Measurements from ENCODE around the gene SPACDR. TPM values are rescaled to one million over a fixed set of nuclear protein-coding genes. Genes with fewer than 3 reads are reported as not detected.

SPACDR gene
- total and polyA plus RNA-seq, 2 experiments from 2014 or later: 0.42 to 0.52 TPM

DNA sequence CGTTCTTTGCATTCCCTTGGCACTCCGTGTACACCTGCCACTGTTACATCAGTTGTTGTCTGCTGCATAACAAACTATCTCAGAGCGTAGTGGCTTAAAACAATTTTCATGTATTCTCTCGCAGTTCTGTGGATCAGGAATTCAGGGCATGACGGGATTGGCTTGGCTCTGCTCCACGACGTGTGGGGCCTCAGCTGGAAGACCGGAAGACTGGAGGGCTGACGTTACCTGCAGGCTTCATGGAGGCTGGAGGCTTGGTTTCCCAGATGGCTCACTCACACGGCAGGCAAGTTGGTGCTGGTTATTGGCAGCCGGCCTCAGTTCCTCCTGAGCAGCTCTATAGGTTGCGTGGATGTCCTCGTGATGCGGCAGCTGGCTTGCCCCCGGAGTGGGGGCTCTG lies 45.2 kb upstream of the SPACDR start:
- Mint-ChIP-seq H3K27ac (no peak overlapping the region), H3K9me3 (no peaks in the 10 kb centered on the region), H3K4me1 (no peaks in the 10 kb centered on the region), H3K4me3 (no peak overlapping the region), H3K36me3 (ENCODE audit: low read depth) (no peaks in the 10 kb centered on the region), H3K27me3 (ENCODE audit: insufficient read depth, low read depth, poor library complexity) (no peaks in the 10 kb centered on the region)
- no peaks in the 10 kb centered on the region for H4K20me1 ChIP-seq (replicated peaks; ENCODE audit: insufficient read depth)
- ATAC-seq (no peak), DNase-seq (ENCODE audit: low spot score) (no peak)
- peak overlapping the region; percentile 63; the same call in 1 of the 2 replicates for H2AFZ ChIP-seq
- no peaks in the 10 kb centered on the region for H3K36me3 ChIP-seq (ENCODE audit: insufficient read depth)
- H3K4me3 ChIP-seq: no peak overlapping the region
- H3K79me2 ChIP-seq (replicated peaks; ENCODE audit: insufficient read depth): no peaks in the 10 kb centered on the region
- H3K27me3 ChIP-seq (ENCODE audit: insufficient read depth): no peaks in the 10 kb centered on the region
- no peak overlapping the region for H3K4me2 ChIP-seq
- H3K9me2 ChIP-seq (ENCODE audit: insufficient read depth): no peaks in the 10 kb centered on the region
- H3K27ac ChIP-seq (ENCODE audit: low read depth): no peak overlapping the region
- H3F3A ChIP-seq (replicated peaks; ENCODE audit: low read depth): no peaks in the 10 kb centered on the region
- no peak for TF ChIP-seq EZH2 (IDR thresholded peaks at IDR 0.05; ENCODE audit: low read depth, unreplicated experiment)
- TF ChIP-seq POLR2AphosphoS5 (IDR thresholded peaks at IDR 0.05; ENCODE audit: low read depth): no peak
- no peak for TF ChIP-seq EZH2phosphoT487 (IDR thresholded peaks at IDR 0.05; ENCODE audit: unreplicated experiment)
- no peak for TF ChIP-seq ZNF331 (CRISPR knock-in tag; IDR thresholded peaks at IDR 0.05; ENCODE audit: low read depth)
- TF ChIP-seq ETS1 (IDR thresholded peaks at IDR 0.05): no peak
- TF ChIP-seq, protein P1, sequence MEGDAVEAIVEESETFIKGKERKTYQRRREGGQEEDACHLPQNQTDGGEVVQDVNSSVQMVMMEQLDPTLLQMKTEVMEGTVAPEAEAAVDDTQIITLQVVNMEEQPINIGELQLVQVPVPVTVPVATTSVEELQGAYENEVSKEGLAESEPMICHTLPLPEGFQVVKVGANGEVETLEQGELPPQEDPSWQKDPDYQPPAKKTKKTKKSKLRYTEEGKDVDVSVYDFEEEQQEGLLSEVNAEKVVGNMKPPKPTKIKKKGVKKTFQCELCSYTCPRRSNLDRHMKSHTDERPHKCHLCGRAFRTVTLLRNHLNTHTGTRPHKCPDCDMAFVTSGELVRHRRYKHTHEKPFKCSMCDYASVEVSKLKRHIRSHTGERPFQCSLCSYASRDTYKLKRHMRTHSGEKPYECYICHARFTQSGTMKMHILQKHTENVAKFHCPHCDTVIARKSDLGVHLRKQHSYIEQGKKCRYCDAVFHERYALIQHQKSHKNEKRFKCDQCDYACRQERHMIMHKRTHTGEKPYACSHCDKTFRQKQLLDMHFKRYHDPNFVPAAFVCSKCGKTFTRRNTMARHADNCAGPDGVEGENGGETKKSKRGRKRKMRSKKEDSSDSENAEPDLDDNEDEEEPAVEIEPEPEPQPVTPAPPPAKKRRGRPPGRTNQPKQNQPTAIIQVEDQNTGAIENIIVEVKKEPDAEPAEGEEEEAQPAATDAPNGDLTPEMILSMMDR (conservative IDR thresholded peaks at IDR 0.05; ENCODE audit: low read depth in 2 of 2): no peak
- TF ChIP-seq, protein P2, sequence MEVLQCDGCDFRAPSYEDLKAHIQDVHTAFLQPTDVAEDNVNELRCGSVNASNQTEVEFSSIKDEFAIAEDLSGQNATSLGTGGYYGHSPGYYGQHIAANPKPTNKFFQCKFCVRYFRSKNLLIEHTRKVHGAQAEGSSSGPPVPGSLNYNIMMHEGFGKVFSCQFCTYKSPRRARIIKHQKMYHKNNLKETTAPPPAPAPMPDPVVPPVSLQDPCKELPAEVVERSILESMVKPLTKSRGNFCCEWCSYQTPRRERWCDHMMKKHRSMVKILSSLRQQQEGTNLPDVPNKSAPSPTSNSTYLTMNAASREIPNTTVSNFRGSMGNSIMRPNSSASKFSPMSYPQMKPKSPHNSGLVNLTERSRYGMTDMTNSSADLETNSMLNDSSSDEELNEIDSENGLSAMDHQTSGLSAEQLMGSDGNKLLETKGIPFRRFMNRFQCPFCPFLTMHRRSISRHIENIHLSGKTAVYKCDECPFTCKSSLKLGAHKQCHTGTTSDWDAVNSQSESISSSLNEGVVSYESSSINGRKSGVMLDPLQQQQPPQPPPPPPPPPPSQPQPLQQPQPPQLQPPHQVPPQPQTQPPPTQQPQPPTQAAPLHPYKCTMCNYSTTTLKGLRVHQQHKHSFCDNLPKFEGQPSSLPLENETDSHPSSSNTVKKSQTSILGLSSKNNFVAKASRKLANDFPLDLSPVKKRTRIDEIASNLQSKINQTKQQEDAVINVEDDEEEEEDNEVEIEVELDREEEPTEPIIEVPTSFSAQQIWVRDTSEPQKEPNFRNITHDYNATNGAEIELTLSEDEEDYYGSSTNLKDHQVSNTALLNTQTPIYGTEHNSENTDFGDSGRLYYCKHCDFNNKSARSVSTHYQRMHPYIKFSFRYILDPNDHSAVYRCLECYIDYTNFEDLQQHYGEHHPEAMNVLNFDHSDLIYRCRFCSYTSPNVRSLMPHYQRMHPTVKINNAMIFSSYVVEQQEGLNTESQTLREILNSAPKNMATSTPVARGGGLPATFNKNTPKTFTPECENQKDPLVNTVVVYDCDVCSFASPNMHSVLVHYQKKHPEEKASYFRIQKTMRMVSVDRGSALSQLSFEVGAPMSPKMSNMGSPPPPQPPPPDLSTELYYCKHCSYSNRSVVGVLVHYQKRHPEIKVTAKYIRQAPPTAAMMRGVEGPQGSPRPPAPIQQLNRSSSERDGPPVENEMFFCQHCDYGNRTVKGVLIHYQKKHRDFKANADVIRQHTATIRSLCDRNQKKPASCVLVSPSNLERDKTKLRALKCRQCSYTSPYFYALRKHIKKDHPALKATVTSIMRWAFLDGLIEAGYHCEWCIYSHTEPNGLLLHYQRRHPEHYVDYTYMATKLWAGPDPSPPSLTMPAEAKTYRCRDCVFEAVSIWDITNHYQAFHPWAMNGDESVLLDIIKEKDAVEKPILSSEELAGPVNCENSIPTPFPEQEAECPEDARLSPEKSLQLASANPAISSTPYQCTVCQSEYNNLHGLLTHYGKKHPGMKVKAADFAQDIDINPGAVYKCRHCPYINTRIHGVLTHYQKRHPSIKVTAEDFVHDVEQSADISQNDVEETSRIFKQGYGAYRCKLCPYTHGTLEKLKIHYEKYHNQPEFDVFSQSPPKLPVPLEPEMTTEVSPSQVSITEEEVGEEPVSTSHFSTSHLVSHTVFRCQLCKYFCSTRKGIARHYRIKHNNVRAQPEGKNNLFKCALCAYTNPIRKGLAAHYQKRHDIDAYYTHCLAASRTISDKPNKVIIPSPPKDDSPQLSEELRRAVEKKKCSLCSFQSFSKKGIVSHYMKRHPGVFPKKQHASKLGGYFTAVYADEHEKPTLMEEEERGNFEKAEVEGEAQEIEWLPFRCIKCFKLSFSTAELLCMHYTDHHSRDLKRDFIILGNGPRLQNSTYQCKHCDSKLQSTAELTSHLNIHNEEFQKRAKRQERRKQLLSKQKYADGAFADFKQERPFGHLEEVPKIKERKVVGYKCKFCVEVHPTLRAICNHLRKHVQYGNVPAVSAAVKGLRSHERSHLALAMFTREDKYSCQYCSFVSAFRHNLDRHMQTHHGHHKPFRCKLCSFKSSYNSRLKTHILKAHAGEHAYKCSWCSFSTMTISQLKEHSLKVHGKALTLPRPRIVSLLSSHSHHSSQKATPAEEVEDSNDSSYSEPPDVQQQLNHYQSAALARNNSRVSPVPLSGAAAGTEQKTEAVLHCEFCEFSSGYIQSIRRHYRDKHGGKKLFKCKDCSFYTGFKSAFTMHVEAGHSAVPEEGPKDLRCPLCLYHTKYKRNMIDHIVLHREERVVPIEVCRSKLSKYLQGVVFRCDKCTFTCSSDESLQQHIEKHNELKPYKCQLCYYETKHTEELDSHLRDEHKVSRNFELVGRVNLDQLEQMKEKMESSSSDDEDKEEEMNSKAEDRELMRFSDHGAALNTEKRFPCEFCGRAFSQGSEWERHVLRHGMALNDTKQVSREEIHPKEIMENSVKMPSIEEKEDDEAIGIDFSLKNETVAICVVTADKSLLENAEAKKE (CRISPR knock-in tag; IDR thresholded peaks at IDR 0.05): no peak
- no peak for TF ChIP-seq CREB1 (CRISPR knock-in tag; IDR thresholded peaks at IDR 0.05; ENCODE audit: low read depth)
- no peak for TF ChIP-seq JUNB (IDR thresholded peaks at IDR 0.05; ENCODE audit: unreplicated experiment)
- H3K4me1 ChIP-seq (ENCODE audit: insufficient read depth): no peaks in the 10 kb centered on the region

Measured in GM23338 (cell line).